ENCODE data around the gene PDE1A. TPM values are rescaled to one million over a fixed set of nuclear protein-coding genes. Genes with fewer than 3 reads are reported as not detected.
A peak's percentile ranks its signal among the peaks of the same experiment; 100 is the strongest.

Gene PDE1A
- total RNA-seq, 1 donor from 2014 or later = 4.8 TPM

- peaks cover 0 to 6% of the 10 kb centered on the region in 2 donors for H3K9me3 ChIP-seq
- intact Hi-C loops (cut with DNase I) = no loop called here
- H3K4me1 ChIP-seq = peaks cover 0 to 36% of the 10 kb centered on the region in 2 donors
- H3K4me3 ChIP-seq = no peak overlapping the region
- no peaks in the 10 kb centered on the region for H3K27me3 ChIP-seq
- peak overlapping the region; percentile 31 to 91 for H3K27ac ChIP-seq
- no peaks in the 10 kb centered on the region for H3K36me3 ChIP-seq
- TF ChIP-seq, protein P1, sequence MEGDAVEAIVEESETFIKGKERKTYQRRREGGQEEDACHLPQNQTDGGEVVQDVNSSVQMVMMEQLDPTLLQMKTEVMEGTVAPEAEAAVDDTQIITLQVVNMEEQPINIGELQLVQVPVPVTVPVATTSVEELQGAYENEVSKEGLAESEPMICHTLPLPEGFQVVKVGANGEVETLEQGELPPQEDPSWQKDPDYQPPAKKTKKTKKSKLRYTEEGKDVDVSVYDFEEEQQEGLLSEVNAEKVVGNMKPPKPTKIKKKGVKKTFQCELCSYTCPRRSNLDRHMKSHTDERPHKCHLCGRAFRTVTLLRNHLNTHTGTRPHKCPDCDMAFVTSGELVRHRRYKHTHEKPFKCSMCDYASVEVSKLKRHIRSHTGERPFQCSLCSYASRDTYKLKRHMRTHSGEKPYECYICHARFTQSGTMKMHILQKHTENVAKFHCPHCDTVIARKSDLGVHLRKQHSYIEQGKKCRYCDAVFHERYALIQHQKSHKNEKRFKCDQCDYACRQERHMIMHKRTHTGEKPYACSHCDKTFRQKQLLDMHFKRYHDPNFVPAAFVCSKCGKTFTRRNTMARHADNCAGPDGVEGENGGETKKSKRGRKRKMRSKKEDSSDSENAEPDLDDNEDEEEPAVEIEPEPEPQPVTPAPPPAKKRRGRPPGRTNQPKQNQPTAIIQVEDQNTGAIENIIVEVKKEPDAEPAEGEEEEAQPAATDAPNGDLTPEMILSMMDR (IDR thresholded peaks at IDR 0.05) = no peak
- DNase-seq (ENCODE audit: low spot score in 2 of 2) = no peak
Observed at GRCh38 chr2:182368996-182369395, 57.8 kb downstream of the PDE1A start.

GRCh38 chr2:182368446-182368845, 58.4 kb downstream of the PDE1A start:
- Histone ChIP-seq H3K27me3 (no peaks in the 10 kb centered on the region), H3K9me3 (peaks cover 0 to under 1% of the 10 kb centered on the region in 2 donors), H3K27ac (peak overlapping the region; percentile 31 to 91), H3K4me3 (no peak overlapping the region), H3K36me3 (no peaks in the 10 kb centered on the region), H3K4me1 (peaks cover 0 to 33% of the 10 kb centered on the region in 2 donors)
- TF ChIP-seq, protein P1 (IDR thresholded peaks at IDR 0.05) = no peak
- no peak for DNase-seq (ENCODE audit: low spot score in 2 of 2)
- intact Hi-C loops (cut with DNase I) = no loop called here

DNA sequence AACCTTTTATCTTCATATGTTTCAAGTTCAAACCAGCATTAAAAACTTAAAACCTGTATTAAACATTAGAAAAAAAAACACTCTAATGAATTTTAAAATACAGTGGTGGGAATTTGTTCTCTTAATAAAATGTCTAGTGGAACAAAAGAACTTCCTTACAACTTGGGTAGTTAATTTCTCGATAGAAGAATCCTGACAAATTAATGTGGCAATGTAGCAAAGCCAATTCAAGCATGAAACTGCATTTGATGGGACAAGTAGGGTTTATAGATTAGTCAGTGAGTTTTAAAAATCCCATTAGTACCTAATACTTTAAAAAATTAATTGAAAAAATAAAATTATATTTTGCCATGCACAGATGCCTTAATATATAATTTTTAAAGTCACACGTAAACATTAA, 59.4 kb downstream of the PDE1A start:
- Histone ChIP-seq H3K4me1 (peaks cover 0 to 25% of the 10 kb centered on the region in 2 donors), H3K27me3 (no peaks in the 10 kb centered on the region), H3K9me3 (no peaks in the 10 kb centered on the region), H3K36me3 (no peaks in the 10 kb centered on the region), H3K4me3 (no peak overlapping the region), H3K27ac (no peak overlapping the region)
- intact Hi-C loops (cut with DNase I) = no loop called here
- TF ChIP-seq, protein P1 (IDR thresholded peaks at IDR 0.05) = no peak
- no peak for DNase-seq (ENCODE audit: low spot score in 2 of 2)

DNA sequence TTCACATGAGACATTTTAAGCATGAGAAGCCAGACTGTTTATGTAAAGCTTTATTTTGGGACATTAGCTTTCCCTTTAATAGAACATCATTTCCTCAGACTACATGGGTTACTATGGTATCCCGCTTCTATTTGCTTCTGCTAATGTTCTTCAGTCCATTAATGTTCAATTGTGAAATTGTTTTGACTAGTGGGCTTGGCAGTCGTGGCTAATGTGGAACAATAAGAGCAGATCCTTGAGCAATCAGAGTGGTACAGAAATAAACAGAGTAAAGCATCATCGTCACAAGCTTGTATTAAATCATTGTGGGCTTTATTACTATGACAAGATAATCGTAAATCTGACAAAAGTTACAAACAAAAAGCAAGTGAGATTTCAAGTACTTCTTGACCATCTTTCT, 60.2 kb downstream of the PDE1A start:
- Histone ChIP-seq H3K27ac (no peak overlapping the region), H3K4me3 (no peak overlapping the region), H3K4me1 (peaks cover 0 to 19% of the 10 kb centered on the region in 2 donors), H3K9me3 (no peaks in the 10 kb centered on the region), H3K27me3 (no peaks in the 10 kb centered on the region), H3K36me3 (no peaks in the 10 kb centered on the region)
- no peak for DNase-seq (ENCODE audit: low spot score in 2 of 2)
- intact Hi-C loops (cut with DNase I) = no loop called here
- TF ChIP-seq, protein P1 (IDR thresholded peaks at IDR 0.05) = no peak

- intact Hi-C loops (cut with DNase I) = no loop called here
- Histone ChIP-seq H3K9me3 (no peaks in the 10 kb centered on the region), H3K27ac (peak overlapping the region in 1 of 2 donors; percentile 10), H3K36me3 (no peaks in the 10 kb centered on the region), H3K27me3 (no peaks in the 10 kb centered on the region), H3K4me3 (no peak overlapping the region), H3K4me1 (peaks cover 0 to 16% of the 10 kb centered on the region in 2 donors)
- TF ChIP-seq, protein P1 (IDR thresholded peaks at IDR 0.05) = no peak
- DNase-seq (ENCODE audit: low spot score in 2 of 2) = no peak
Observed at GRCh38 chr2:182365855-182366254, 61.0 kb downstream of the PDE1A start.

GRCh38 chr2:182361477-182361876, 65.4 kb downstream of the PDE1A start:
- Histone ChIP-seq H3K4me3 (no peak overlapping the region), H3K9me3 (no peaks in the 10 kb centered on the region), H3K27me3 (no peaks in the 10 kb centered on the region), H3K4me1 (peaks cover 0 to 2% of the 10 kb centered on the region in 2 donors), H3K27ac (peak overlapping the region in 1 of 2 donors; percentile 76), H3K36me3 (no peaks in the 10 kb centered on the region)
- DNase-seq (ENCODE audit: low spot score in 2 of 2) = no peak
- intact Hi-C loops (cut with DNase I) = no loop called here
- TF ChIP-seq, protein P1 (IDR thresholded peaks at IDR 0.05) = no peak
